NCI-H187 (cell line): ENCODE results near the gene ZNF423.

Source experiments
- DNase-seq, 2 experiments: peaks; one replicate each; lab custom pipeline; 2025; lab: John Stamatoyannopoulos, UW

ZNF423 gene

DNA sequence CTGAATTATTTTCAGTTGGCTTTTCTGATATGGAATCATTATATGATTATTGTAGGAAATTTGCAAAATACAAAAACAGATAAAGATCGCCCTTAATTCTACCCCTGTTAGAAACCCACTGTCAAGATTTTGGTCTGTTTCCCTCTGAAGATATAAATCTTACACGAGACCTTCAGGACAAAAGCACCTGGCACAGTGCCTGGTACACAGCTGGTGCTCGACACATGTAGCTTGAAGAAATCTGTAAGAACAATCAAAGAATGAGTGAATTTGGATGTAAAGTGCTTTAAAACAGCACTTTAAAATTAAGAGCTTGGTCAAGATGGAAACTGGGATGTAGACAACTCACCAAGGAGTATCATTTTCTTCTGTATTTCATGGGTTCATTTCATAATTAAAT lies 301.2 kb downstream of the ZNF423 start:
- no peak for DNase-seq

DNA sequence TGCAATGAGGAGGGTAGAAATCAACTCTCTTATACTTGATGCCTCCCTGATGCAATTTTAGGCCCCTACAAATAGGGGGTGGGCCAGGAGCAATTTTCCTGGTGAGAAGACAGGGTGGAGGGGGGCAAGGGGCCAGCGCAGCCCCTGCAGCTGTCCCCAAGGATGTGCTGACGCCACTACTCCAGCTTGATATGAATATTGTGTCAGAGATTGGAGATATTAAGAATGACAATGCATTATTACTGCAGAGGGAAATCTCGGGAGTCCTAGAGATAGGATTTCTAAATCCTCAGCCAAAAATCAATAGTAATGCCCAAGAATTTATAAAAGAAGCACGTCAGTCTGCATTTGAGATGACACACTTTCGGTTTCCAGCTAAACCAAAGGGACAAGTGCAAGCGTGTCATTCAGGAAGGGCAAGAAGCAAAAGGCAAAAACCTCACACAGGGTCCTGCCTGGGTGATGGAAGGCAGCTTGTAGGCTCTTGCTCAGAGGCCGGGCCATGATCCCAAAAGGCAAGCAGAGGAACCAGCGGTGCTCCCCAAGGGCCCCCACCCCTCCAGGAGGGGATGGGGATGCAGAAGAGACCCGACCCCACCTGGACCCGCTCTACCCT lies 303.5 kb downstream of the ZNF423 start:
- DNase-seq = no peak

DNA sequence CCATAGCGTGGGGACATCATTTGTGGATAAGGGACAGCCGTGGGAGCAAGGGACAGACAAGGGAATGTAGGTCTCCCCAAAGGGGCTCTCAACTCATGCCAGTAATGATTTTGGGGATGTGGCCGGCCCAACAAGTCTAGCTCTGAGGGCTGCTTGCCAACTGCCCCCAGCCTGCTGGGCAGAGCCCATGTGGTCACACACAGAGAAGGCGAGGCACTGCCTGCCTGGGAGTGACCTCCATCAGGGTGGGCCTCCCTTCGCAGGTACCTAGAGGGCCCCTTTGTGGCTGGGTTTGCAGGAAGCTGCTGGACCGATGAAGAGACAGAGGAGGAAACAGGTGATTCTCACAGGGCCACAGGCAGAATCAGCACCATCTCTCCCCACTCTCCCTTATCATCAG lies 305.2 kb downstream of the ZNF423 start:
- DNase-seq = no peak

DNA sequence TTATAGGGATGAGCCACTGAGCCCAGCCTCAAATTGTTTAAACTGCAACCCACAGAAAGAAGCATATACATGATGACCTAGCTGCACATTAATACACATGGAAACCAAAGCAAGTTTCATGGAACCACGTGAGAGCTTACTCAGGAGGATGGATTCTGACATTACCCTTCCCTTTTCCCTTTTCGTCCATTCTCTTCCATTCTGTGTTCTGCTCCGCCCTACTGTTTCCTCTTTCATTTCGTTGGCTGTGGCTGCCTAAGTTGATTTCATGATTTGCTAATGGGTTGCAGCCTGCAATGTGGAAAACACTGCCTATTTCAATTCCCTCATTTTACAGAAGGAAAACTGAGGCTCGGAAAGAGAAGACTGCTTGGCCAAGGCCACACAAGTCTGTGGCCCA lies 305.8 kb downstream of the ZNF423 start:
- DNase-seq = no peak

DNA sequence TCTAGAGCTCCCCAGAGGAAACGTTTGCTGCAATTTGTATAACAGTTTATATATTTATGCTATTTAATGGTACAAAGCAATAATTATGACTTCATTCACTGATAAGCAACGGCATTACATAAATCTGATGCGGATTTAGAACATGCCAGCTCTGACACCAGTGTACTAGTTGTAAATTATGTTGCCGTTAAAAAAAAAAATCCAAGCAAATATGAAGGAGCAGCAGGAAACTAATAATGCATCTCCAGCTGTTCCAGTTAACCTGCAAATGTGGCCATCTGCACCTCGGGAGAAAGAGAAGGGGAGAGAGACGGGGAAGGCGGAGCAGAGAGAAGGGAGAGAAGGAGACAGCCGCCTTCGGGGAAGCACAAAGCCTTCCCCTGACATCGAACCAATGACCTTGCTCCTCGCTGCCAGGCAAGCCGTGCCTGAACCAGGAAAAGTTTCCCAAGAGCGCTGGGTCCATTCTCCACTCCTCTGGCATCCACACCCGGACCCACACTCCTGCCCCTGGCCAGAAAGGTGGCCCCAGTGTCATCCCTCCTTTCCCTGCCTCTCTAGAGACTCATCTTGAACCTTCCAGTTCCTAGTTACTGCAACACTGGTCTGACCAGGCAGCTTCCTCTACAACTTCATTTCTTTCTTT lies 307.5 kb downstream of the ZNF423 start:
- no peak for DNase-seq

DNA sequence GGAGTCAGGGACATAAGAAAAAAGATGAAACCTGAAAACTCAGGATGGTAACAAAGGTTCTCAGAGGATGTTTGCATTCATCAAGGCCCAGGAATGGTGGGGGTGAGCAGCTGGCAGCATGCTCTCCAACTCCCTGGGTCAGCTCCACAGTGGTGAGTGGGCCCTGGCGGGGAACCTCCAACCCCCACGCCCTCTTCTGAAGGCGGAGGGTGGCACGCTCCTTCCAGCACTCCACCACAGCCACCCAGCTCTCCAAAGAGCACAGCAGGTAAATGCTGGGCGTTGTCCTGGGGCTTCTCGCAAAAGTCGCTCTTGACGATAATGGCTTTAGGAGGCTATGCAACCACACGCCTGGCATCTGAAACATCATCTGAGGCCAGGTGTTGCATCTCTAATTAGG lies 308.5 kb downstream of the ZNF423 start:
- DNase-seq = no peak

DNA sequence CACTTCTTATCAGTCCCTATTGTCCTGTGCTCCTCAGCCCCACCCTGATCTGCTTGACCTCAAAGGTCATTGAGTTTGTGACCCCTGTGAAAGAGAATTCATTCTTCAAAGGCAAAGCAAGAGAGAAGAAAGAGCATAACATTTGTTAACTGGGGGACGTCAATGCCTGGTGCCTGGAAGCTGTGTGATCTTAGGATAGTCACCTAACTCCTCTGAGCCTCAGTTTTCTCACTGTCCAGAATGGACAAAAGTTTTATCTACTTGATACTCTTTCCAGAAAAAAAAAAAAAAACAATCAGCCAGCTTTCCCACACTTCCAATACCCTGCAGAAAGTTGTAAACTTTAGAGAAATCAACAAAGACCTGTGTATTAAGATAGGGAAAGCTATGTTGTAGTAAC lies 309.2 kb downstream of the ZNF423 start:
- no peak for DNase-seq

DNA sequence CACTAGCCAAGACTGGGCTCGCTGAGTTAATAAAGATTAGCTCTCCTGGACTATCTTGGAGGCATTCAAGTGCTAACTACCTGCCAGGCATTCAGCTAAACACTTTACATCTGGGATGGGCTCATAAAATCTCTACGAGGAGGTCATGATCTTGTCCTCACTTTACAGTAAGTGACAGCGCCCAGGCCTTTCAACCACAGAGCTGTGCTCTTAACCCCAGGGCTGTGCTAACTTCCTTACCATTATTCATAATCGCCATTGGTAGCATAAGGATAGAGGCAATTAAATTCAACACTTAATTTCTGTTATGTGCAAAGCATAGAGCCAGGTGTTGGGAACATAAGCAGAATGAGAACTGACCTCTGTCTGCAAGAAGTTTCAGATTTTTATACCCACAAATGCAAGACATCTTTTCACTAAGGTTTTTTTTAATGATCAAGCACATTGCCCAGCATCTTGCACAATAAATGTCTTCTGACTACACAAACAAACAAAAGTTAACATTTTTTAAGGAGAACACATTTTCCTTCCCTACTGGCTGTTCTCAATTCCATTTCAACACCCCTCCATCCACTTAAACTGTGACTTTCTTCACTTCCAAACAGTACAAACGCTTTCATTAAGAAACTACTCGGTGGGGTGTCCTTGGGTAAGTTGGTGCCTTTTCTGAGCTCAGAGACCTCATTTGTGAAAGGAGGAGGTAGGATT lies 310.0 kb downstream of the ZNF423 start:
- DNase-seq = no peak

DNA sequence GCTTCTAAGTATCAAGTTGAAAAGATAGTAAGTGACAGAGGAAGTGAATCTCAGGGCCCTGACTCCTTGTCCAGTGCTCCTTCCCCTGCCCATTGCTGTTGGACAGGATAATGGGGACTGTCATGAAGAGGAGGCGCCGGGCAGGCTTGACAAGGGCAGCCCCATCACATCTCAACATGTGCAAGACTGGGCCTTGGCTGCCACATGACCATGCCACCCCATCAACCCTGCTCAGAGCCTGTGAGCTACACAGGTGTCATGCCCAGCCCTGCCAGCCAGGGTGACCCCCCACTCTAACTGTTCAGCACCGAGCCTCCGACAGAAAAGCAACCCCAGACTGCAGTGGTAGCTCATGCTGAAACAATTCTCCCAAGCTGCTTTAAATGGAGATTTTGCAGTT lies 310.7 kb downstream of the ZNF423 start:
- no peak for DNase-seq

DNA sequence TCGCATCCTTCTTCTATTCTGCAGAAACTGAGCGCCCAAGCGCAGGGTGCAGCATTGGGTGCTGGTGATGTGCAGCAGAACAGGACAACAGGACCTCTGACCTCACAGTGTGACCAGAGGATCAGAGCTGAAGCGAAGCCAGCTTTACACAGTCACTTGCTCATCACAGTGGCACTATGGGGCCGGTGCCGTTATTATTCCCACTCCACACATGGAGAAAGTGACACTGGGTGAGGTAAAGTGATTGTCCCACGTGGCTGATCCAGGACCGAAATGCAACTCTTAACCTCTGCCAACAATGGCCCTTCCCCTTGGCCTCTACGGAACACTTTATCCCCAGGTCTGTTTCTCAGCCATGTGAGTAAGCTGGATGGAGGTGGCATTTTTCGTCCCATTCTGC lies 311.1 kb downstream of the ZNF423 start:
- DNase-seq = no peak

DNA sequence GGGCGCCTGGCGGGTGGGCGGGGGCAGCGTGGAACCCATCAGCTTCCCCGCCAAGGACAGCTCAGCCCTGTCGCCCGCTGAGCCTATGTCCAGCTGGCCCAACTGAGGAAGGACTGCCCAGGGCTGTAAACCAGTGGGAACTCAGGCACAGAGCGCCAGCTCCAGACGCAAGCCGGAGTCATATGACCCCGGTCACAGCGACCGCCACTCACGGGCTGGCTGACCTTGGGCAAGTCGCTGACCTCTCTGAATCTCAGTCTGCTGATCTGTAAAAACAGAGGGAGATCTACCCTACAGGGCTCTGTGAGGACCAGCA lies 312.3 kb downstream of the ZNF423 start:
- DNase-seq = no peak

DNA sequence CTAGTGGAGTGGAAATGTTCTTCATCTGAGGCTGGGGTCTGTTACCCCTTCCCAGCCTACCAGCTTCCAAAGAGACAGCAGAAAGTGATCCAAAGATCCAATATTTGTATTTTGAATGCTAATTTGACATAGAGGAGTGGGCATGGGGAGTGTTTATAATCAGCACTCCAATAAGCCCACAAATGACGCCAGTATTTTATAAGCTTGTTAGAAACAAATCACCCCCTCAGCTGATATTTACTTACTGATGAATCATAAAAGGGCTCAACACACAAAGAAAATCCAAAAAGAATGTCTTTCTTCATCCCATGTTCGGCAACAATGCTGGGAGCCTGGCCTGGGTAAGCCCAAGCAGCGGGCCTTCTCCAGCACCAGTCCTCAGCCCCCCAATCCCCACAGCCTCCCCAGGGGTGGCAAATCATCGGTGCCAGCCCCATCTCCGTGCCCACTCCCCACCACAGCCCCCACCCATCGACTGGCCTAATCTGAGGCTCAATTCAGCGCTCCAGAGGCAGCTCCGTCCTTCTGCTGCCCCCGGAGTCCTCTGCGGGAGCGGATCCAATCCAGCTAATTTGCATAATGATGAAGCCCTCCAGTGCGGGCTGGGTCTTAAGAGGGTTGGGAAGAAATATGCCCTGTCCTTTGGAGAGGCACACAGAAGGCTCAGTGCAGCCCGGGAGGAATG lies 312.8 kb downstream of the ZNF423 start:
- DNase-seq = no peak

DNA sequence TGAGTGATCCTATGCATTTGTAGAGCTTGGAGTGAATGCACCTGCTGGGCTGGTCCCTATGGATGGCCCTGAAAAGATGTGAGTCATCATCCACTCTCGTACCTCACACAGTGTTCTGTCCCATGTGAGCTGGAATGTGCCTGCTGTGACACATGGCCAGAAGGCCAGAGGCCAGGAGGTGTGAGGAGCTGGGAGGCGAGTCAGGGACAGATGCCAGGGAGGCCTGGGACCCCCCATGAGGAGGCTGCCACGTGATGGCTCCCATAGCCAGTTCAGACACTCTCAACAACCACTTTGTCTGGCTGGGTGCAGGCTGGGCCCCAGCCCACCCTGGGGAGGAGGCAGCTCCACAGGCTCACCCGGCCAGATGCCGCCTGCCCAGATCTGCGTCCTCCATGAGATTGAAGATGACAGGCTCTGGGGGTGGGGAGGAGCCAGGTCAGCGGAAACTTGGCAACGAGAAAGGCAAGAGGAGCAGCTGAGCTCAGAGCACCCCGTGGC lies 313.5 kb downstream of the ZNF423 start:
- DNase-seq = no peak

DNA sequence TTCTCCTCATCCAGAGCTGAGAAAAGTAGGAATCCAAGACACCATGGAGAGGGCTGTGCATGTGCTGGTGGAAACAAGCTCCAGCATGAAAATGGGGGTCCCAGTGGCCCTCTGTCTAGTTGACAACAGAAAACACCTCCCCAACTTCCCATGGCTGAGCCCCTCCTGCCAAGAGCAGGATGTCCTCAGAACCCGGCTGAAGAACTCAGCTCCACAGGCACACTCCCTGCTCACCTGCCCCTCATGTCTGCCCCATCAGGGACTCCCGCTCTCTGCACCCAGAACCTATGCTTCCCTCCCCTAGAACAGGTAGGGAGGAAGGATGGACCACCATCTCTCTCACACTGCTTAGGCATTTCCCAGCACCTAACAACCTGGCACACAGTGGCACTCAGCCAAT lies 315.1 kb downstream of the ZNF423 start:
- DNase-seq = no peak

DNA sequence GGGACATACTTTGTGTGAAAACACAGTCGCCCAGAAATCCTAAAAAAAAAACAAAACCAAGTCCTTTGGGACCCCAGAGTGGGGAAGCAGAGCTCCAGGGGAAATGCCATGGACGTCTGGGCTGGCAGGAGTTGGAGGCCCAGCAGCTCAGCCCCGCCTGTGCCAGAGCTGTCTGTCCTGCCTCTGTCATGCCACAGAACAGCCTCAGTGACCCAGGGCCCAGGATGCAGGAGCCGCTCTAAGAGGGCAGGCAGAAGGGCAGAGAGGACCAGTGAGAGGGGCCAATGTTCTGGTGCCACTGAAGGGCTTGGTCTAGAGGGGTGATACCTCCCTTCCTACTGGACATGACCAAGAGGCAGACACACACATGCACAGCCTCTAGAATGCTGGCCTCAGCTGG lies 316.2 kb downstream of the ZNF423 start:
- no peak for DNase-seq

DNA sequence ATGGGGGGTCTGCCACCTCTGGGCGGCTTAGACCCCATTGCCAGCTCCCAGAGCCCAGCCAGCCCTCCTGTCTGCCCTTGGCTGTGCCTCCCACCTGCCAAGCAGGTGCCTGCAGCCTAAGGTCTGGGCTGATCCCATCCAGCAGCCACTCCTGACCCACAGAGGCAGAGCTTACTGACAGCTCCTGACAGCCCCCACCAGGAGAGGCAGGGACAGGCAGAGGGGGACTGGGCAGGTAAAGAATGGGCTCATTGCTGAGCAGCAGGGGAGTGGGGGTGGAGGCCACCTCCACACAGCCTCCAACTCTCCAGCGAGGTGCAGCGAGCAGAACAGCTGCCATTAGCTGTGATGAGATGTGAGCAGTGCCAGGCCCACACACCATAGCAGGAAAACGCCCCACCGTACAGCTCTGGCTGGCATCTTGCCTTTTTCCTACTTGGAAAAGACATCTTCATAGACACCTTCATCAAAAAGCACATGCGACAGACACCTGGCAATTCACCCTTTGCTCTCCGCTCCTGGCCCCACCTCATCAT lies 317.9 kb downstream of the ZNF423 start:
- no peak for DNase-seq

DNA sequence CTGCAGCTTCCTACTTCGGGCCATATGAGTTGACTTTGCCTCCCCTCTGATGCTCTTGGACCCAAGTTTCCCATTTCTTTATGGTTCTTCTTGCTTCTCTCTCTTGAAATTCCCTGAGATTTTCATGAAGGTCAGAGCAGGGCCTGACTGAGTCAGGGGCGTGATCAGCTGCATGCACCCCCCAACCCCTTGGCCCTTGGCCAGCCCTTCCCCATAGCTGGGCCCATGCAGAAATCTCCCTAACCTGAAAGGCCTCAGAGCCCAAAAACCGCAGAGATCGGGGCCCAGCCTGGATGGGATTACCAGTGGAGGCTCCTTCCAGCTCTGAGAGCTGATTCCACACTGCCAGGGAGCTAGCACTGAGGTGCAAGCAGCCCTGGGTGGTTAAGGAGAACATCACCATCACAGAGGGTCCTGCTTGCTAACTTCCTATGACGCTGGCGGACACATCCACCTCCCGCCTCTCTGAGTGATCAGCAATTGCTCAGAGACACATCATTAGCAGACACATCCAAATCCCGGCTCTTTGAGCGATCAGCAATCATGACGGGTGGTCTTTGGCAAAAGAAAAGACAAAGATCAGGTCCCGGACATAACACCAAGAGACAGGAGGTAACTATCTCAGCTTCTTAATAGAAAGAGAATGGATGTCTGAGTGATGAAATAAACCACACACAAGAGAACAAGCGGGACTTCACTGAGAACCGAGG lies 320.9 kb downstream of the ZNF423 start:
- DNase-seq = no peak

DNA sequence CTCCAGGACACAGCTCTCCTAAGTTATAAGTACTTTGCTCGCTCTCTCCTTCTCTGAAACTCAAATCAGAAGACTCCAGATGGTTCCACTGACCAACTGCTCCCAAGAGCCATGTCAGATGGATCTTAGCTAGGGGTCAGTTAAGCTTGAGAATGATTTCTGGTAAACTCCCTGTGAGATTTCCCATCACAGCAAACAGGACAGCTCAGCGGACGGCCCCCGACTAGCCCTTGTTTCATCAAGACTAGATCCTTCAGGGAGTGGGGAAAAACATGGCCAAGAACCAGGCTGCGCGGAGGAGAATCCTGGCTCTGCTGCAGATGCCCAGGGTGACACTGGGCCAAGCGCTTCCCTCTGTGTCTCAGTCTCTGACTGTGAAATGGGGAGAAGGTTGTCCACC lies 322.5 kb downstream of the ZNF423 start:
- no peak for DNase-seq

DNA sequence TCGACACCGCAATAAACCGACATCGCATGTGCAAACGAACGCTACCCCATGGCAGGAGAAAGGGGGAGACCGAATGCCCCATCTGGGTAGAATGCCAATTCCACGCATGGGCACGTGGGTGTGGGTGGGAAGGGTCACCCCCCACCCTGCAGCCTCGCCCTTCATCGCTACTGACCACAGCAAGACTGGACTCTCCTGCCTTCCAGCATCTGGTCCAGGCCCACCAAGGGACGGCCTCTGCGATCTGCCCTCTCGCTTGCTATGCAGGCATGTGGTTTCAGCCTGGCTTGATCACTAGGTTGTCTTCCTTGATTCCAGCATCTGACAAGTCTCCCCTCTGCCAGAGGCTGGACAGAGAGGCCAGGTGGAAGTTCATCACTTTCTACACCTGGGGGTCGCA lies 323.0 kb downstream of the ZNF423 start:
- no peak for DNase-seq

DNA sequence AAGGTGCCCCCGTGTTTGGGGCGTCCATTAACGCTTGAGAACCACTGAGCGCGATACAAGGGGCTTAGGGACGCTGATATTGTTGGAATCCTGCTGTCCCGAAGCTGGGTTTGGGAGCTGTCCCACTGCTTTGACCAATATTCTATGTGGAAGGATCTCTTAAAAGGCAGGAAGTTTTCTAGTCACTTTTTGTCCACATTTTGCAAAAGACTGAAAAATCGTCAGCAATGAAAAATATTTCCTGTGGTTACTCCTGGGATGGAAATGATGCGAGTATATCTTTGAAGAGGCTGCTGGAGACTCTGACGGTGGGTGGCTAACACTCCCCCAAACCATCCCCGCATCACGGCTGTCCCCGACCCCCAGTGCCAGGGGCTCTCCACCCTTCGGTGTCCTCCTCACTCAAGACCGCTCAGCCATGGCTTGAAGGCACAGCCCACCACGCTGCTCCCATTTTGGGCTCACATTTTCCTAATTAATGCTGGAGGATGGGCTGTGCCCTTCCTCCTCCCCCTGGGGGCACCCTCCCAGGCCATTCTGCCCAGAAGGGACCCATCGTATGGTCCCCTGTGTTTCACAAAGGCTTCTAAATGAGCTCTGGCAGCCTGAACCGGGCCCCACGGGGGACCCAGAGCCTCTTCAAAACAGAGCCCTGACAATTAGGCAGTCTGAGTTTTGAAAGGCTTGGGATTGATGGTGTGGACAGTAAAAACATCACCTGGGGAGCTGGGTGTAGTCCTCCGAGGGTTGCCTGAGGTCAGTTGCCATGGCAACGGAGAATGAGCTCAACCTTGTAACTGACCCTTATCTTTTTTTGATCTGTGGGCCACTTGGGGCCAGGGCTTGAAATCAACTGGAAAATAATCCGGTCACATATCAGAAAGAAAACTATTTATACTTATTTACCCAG lies 323.7 kb downstream of the ZNF423 start:
- DNase-seq = no peak

DNA sequence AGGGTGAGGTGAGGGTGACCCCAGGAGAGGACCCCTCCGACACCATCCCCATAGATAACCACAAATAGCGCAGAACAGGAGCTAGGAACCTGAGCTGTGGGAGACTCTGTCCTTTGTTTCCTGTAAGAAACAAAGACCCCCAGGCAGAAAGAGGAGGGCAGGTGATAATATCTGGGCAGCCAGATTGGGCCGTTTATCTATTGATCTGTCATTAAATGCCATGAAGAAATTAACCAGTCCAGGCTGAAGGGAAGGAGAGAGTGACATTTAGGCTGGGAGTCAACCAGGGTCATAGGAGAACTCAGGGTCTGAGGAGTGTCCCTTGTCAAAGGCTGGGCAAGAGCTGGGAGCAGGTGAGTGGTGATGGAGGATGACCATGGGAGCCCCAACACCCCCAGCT lies 324.5 kb downstream of the ZNF423 start:
- no peak for DNase-seq
